NCI-H2171 treated with DMSO at 0.1 percent for 48 hours (cell line): Measurements from ENCODE around the gene SLC9A3.
"Not testable (repeated sequence)": the region's sequence is repeated elsewhere in the genome, so short reads cannot be mapped to it uniquely, and the experiment has no call there.

Experiments
- DNase-seq: peaks from one replicate; lab custom pipeline; 2025; lab: John Stamatoyannopoulos, UW

SLC9A3 gene

GRCh38 chr5:524973-525761 lies 918 bp upstream of the SLC9A3 start:
- no peak for DNase-seq

GRCh38 chr5:523441-524222 lies 617 bp downstream of the SLC9A3 start:
- DNase-seq = peak; percentile 77

DNA sequence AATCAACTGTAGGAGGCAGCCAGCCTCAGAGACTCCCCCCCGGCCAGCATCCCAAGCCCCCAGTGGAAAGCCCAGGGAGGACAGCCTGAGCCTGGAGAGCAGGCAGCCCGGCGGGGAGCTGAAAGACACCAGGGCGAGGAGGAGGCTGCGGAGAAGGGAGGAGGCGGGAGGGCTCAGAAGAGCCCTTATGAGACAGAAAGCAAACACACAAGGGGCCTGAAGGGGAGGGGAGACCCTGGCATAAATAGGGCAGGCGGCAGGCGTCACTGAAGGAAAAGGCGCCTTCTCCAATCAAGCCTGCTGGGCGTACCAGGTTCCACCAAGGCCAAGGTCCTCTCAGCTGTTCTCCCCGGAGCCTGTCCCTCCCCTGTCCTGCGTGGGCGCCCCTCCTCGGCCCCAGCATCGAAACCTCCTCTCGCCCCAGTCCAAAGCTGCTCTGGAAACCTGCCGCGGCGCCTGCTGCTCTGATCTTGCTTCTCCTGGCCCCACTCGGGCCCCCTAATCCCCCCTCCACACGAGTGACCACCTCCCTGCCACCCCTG lies 1.3 kb downstream of the SLC9A3 start:
- DNase-seq = peak; percentile 86

DNA sequence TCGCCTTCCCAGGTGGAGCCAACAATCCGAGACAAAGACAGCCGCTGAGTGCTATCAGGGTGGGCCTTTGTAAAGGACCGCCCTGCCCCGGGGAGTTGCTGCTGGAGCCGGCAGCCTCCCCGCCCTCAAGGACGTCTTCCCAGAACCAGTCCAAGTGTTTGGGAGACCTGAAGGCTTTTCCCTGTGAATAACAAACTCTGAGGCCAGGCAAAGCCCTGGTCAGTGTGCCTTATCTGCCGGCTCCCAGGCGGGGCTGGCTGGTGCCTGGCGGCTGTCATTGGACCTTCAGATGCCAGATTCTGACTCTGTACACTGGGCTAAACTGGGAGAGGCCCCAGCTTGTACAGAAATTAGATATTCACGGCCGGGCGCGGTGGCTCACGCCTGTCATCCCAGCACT lies 2.1 kb downstream of the SLC9A3 start:
- no peak for DNase-seq

DNA sequence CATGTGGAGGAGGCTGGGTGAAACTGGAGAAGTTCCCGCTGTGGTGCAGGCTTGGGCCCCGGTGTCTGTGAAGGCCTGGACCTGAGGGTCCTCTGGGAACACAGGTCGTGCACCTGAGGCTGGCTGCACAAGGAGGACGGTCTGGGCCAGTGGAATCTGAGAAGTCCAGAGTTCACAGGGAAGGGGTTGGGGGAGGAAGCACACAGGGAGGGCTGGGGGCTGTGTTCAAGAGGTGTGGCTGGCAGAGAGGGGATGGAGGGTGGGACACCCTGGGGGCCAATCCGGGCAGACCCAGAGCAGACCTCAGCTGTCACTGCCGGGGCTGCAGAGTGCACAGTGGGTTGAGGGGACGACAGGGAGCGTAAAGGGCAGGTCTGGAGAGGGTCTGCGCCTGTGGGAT lies 2.6 kb downstream of the SLC9A3 start:
- no peak for DNase-seq

- DNase-seq = no peak
These were observed 3.4 kb downstream of the SLC9A3 start for GRCh38 chr5:520850-521226.

DNA sequence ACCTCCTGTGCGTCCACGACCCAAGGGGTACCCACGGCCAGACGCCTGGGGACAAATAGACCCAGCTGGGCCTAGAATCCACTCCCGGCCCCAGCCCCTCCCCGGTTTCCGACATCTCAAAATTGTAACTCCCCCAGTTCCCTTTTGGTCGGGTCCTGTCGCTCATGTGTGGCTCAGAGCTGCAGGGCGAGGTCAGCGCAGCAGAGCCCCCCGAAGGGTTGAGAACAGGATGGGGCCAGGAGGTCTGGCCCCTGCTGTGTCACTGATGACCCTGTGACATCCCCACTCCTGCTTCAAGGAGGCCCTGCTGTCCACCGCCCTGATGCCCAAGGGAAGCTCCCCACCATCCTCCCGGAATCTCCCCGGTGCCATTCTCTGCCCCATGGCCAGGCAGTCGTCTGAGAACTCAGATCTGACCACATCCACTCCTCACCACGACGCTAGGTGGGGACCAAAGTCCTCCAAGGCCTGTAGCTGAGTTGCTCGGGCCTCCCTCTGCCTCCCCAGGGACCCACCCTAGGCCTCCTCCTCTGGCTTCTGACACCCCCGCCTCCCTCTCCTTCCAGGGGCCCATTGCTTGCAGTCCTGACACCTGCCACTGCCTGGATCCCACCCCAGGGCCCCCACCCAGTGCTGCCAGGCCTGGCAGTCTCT lies 3.9 kb downstream of the SLC9A3 start:
- no peak for DNase-seq

DNA sequence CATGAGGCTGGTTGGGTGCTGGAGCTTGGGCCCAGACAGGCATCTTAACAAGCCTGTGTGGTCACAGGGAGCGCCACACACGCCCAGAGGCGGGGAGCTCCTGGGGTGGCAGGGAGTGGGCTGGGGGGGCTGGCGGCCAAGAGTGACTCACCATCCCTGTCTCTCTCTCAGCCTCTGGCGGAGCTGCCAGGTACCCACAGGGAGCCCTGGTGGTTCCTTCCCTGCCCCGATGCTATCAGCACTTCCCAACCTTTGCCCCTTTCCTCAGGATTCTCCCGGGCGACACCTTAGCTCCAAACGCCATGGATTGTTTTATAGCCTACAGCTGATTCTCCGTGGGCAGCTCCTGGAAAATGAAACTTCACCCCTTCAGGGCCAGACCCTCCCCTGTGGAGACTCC lies 5.5 kb downstream of the SLC9A3 start:
- DNase-seq = no peak

DNA sequence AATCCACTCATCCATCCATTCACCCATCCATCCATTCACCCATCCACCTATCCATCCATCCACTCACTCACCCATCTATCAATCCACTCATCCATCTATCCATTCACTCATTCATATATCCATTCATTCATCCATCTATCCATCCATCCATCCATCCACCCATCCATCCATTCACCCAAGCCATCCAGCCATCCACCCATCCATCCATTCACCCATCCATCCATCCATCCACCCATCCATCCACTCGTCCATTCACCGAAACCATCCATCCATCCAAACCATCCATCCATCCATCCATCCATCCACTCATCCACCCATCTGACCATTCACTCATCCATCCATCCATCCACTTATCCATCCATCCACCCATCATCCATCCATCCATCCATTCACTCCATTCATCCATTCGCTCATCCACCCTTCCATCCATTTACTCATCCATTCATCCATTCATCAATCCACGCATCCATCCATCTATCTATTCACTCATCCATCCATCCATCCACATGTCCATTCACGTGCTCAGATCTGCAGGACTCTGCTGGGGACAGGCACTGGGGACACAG lies 6.6 kb downstream of the SLC9A3 start:
- no peak for DNase-seq

GRCh38 chr5:516980-517379 lies 7.3 kb downstream of the SLC9A3 start:
- DNase-seq = no peak

DNA sequence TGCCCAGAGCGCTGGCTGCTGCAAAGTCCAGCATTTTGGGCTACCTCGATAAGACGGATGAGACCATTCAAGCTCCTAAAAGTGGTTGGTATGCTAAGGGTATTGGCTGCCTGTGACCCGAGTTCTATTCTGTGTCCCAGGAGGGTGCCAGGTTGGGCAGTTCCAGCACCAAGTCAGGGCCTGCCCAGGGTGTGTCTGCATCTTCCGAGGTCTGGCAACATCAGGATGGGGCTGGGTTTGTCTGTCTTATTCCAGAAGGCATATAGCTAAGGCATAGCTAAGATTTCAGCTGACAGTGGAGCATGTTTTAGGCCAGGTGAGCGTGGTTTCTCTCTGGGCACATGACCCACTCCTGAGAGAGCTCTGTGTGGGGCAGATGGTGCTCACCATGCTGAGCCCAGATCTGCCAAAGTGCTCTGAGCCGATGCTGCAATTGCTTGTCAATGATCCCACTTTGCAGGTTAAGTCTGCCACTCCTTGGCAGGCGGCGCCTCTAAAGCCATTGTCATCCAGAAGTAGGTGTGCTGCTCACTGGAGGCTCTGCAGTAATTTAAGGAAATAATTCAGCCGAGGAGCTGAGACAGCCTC lies 7.8 kb downstream of the SLC9A3 start:
- peak; percentile 81 for DNase-seq

GRCh38 chr5:515273-515836 lies 8.9 kb downstream of the SLC9A3 start:
- DNase-seq = no peak

GRCh38 chr5:514673-515072 lies 9.6 kb downstream of the SLC9A3 start:
- no peak for DNase-seq

- DNase-seq = no peak
These were observed 10.2 kb downstream of the SLC9A3 start for GRCh38 chr5:514101-514485.

DNA sequence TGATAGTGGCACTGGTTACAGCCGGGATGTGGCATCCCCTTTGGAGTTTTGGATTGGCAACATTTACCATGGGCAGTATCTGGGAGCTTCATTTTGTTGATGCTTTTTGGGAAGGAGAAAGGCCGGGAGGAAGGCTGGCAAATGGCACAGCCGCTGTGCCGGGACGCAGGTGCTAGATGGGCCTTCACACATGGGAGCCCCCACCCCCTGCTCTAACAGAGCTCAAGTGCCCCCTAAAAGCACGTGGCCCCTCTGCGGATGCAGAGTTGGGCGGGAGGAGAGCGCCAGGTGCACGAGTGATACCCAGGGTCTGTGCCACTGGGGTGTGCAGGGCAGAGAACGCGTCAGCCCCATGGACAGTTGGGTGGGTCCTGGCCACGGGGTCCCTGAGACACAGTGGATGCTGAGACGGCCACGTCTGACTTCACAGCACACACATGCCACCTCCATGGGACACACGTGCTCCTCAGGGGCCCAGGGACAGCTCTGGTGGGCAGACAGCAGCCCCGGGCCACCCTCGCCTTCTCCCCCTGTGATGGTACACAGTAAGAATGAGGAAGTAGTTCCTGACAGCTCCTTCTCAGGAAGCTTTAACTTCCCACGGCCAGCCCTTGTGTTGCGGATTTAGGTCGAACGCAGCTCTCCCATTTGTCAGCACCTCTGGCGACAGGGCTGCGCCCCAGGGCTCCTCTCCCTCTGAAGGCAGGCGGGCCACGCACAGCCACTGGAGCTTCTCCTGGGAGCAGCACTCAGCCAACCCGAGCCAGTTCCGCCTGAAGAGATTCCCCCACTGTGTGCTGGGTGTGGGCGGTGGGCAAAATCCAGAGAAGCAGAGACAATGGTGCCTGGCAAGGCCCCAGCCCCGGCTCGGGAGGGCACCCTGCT lies 10.8 kb downstream of the SLC9A3 start:
- no peak for DNase-seq

DNA sequence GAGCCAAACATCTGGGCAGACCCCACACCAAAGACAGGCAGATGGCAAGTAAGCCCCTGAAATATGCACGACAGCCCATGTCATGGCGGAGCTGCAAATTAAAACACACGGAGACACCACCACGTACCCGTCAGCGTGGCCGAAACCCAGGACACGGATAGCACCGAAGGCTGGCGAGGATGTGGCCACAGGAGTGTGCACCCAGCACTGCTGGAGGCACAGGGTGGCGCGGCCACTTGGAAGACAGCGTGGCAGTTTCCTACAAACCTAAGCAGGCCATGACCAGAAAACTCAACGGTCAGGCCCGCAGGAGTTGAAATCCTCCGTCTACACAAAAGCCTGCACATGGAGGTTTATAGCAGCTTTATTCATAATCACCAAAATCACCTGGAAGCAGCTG lies 12.8 kb downstream of the SLC9A3 start:
- DNase-seq = no peak

GRCh38 chr5:510521-510920 lies 13.7 kb downstream of the SLC9A3 start:
- DNase-seq = no peak

DNA sequence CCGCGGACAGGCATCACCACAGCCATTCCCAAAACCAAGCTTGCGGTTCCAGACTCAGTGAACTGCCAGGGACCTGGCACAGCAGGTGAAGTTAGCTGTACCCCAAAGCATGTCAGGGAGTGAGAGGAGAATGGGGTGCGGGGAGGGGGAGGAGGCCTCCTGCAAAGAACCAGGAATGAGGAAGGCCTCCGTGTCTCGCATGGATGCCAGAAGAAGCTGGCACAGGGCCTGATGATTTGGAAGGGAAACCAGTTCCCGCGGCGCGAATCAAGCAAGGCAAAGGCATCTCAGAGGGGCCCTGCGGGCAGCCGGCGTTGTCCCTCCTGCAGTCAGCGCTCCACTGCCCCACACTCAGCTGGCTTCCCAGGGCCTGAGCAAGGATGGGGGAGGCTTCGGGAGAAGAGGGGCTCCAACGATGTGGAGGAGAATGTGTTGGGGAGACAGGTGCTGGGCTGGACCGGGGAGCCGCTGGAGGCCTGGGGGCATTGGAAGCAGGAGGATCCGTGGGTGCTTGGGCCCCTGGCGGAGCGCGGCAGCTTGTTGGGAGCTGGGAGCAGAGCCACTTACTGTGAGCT lies 14.6 kb downstream of the SLC9A3 start:
- DNase-seq = no peak

DNA sequence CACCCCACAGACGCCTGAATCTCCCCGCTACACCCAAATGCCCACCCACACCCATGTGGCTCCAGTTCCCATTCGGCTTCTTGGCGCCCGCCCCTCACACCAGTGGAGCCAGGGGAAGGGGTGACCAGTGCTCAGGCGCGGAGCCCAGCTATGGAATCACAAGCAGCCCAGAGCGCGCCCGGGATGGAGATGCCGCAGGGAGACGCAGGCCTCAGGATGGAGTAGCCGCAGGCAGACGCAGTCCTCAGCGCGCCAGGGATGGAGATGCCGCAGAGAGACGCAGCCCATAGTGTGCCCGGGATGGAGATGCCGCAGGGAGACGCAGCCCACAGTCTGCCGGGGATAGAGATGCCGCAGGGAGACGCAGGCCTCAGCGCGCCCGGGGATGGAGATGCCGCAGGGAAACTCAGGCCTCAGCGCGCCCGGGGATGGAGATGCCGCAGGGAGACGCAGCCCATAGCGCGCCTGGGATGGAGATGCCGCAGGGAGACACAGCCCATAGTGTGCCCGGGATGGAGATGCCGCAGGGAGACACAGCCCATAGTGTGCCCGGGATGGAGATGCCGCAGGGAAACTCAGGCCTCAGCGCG lies 16.2 kb downstream of the SLC9A3 start:
- DNase-seq = not testable (repeated sequence)

- no peak for DNase-seq
These were observed 18.2 kb downstream of the SLC9A3 start for GRCh38 chr5:505951-506525.
